PC-9 (cell line): Measurements from ENCODE around the gene HMX1. TPM values are rescaled to one million over a fixed set of nuclear protein-coding genes. Genes with fewer than 3 reads are reported as not detected.

Experiments
- Bru-seq: library from RNA; stranded (reverse); fragments of 400-500 nt; gene quantifications from one replicate; lab custom pipeline; 2021; lab: Mats Ljungman, UMichigan
- BruChase-seq, 2 experiments: library from RNA; stranded (reverse); fragments of 400-500 nt; gene quantifications; one replicate each; lab custom pipeline; 2021; lab: Mats Ljungman, UMichigan
- BruUV-seq: library from RNA; stranded (reverse); fragments of 400-500 nt; replicated peaks from 2 replicates; lab custom pipeline; 2021; lab: Mats Ljungman, UMichigan
- CTCF ChIA-PET: fragments of 300-600 bp; sonication (Branson Sonifier 250); formaldehyde crosslinking; loops from one replicate; lab custom pipeline; 2022; ENCODE audit warnings: antibody characterized with exemption; lab: Charles Lee
- POLR2A ChIA-PET: fragments of 300-600 bp; sonication (Branson Sonifier 250); formaldehyde crosslinking; loops from one replicate; lab custom pipeline; 2022; ENCODE audit warnings: antibody characterized with exemption; ENCODE audit not compliant: unreplicated experiment; lab: Charles Lee
- DNase-seq, 2 experiments: peaks; one replicate each; pipeline versions ENCODE4 v3.0.0 to v3.0.0-alpha.2; 2015 to 2022; ENCODE audit warnings: mixed read lengths in 1 of 2
- H2AFZ ChIP-seq: fragments of 200-600 bp; sonication (generic); 2 replicates; pipeline ENCODE4 v1.8.1; 2017; ENCODE audit warnings: antibody characterized with exemption
- H3F3A ChIP-seq: fragments of 200-600 bp; sonication (generic); 2 replicates; pipeline ENCODE4 v1.8.1; 2017; ENCODE audit warnings: antibody characterized with exemption, mild to moderate bottlenecking, low read depth; ENCODE audit not compliant: insufficient read depth
- H3K27ac ChIP-seq: fragments of 200-600 bp; sonication (generic); 2 replicates; pipeline ENCODE4 v1.6.1; 2016; ENCODE audit warnings: mixed run types
- H3K27me3 ChIP-seq: fragments of 200-600 bp; sonication (generic); 2 replicates; pipeline ENCODE4 v1.6.1; 2016; ENCODE audit warnings: low read depth, mixed run types; ENCODE audit not compliant: insufficient read depth
- H3K36me3 ChIP-seq: fragments of 200-600 bp; sonication (generic); 2 replicates; pipeline ENCODE4 v1.6.1; 2016; ENCODE audit warnings: low read depth, mixed run types
- H3K4me1 ChIP-seq: fragments of 200-600 bp; sonication (generic); replicated peaks from 2 replicates; pipeline ENCODE4 v1.6.1; 2016; ENCODE audit warnings: mixed run types; ENCODE audit not compliant: insufficient read depth
- H3K4me2 ChIP-seq: fragments of 200-600 bp; sonication (generic); 2 replicates; pipeline ENCODE4 v1.6.1; 2017; ENCODE audit warnings: mixed run types
- H3K4me3 ChIP-seq: fragments of 200-600 bp; sonication (generic); 2 replicates; pipeline ENCODE4 v1.6.1; 2016; ENCODE audit warnings: mixed run types
- H3K79me2 ChIP-seq: fragments of 200-600 bp; sonication (generic); 2 replicates; pipeline ENCODE4 v1.6.1; 2017; ENCODE audit warnings: low read depth, mixed run types
- H3K9me2 ChIP-seq: fragments of 200-600 bp; sonication (generic); 2 replicates; pipeline ENCODE4 v1.8.1; 2017; ENCODE audit warnings: mild to moderate bottlenecking; ENCODE audit not compliant: insufficient read depth
- H3K9me3 ChIP-seq: fragments of 200-600 bp; sonication (generic); 2 replicates; pipeline ENCODE4 v1.8.1; 2016; ENCODE audit warnings: low read depth; ENCODE audit not compliant: insufficient read depth
- H4K20me1 ChIP-seq: fragments of 200-600 bp; sonication (generic); 2 replicates; pipeline ENCODE4 v1.8.1; 2017; ENCODE audit not compliant: insufficient read depth
- CTCF ChIP-seq: fragments of 200-600 bp; sonication (generic); conservative IDR thresholded peaks from 2 replicates; pipeline ENCODE4 v1.6.1; 2017; ENCODE audit warnings: mixed run types, antibody characterized with exemption, mild to moderate bottlenecking, moderate library complexity
- EZH2 ChIP-seq: fragments of 200-600 bp; sonication (generic); IDR thresholded peaks from 2 replicates; pipeline ENCODE4 v1.8.0; 2017; ENCODE audit warnings: antibody characterized with exemption, low read depth
- intact Hi-C: fragments of 100-400 bp; cut with micrococcal nuclease; formaldehyde crosslinking; loops from one replicate; pipeline ENCODE4 v1.10.0; 2022; ENCODE audit not compliant: unreplicated experiment
- long read RNA-seq: library from polyadenylated mRNA; stranded (forward); transcript quantifications from one replicate; pipeline ENCODE4 v2.0.0, GENCODE V29; 2022
- total RNA-seq: library from RNA; stranded (reverse); gene quantifications from 2 replicates; pipeline ENCODE4 v1.2.3, GENCODE V29; 2021

Gene HMX1
- total RNA-seq (not detected in 2 replicates), Bru-seq, nascent RNA (not detected), BruChase-seq, experiment 1, labeled RNA remaining after a 2-hour chase (percentile 3 among the genes with signal in this experiment), BruChase-seq, experiment 2, labeled RNA remaining after a 6-hour chase (not detected)
- long read RNA-seq: 0 reads

DNA sequence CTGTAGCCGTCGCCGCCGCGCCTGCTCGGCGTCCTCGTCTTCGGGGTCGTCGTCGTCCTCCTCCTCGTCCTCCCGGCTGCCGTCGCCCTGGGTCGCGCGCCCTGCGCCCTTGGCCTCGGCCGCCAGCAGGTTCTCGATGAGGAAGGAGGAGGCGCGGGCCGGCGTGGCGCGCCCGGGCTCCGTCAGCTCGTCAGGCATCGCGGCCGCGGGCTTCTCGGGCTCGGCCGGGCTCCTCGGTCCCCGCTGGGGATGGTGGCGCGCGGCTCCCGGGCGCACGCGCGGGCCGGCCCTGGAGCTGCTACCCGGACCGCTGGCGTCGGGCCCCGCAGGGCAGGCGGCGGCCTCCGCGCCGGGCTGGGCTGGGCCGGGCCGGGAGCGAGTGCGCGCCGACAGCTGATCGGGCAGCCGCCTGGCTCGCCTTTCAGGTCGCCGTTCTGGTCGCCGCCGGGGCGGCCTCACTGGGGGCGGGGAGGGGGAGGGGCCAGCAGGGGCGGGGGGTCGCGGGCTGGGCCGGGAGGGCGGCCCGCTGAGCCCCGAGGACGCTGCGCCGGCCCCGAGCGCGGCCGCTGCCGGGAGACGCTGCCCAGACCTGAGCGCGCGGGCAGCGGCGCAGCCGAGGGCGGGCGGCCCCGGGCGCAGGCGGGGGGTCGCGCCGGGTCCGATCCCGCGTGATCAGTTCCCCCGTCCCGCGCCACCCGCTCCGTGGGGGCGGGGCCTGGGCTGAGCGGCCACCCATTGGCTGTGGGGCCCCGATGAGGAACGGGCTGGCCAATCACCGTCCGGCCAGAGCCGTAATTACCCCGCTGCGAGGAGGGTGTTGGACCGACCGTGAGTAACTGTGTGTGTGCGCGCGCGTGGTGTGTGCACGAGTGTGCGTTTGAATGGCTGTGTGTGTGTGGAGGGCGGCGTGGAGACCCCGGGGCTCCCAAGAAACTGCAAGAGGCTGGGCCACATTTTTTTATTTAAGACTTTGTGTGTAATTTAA lies at the start of gene HMX1:
HMX1 (minus strand) TSS at position 423 of the 985 bp plus-strand sequence; CDS start at position 198, 225 bp downstream.
- Histone ChIP-seq H3K79me2 (no peaks in the 10 kb centered on the region), H3K36me3 (no peaks in the 10 kb centered on the region), H3K4me3 (no peak within 1 kb of the TSS), H3K4me2 (no peak within 1 kb of the TSS), H3K4me1 (no peaks in the 10 kb centered on the region), H2AFZ (no peak within 1 kb of the TSS), H3F3A (no peaks in the 10 kb centered on the region), H3K9me3 (no peaks in the 10 kb centered on the region), H3K27me3 (peaks cover 24% of the 10 kb centered on the region; the same call in 1 of the 2 replicates), H4K20me1 (no peaks in the 10 kb centered on the region), H3K27ac (no peak within 1 kb of the TSS), H3K9me2 (no peaks in the 10 kb centered on the region)
- ChIA-PET POLR2A (no interaction called here), CTCF (no interaction called here)
- intact Hi-C loops: no loop called here
- TF ChIP-seq CTCF (no peak), EZH2 (no peak)
- no peak for DNase-seq
- BruUV-seq: no TSS peak

GRCh38 chr4:8920969-8921368 lies 49.3 kb upstream of the HMX1 start:
- BruUV-seq: no TSS peak
- H3K9me3 ChIP-seq: no peaks in the 10 kb centered on the region
- H3K36me3 ChIP-seq: no peaks in the 10 kb centered on the region
- TF ChIP-seq CTCF: no peak
- TF ChIP-seq EZH2: no peak
- H3K4me2 ChIP-seq: no peak overlapping the region
- H3K4me1 ChIP-seq: no peaks in the 10 kb centered on the region
- H4K20me1 ChIP-seq: no peaks in the 10 kb centered on the region
- intact Hi-C loops: no loop called here
- no peak overlapping the region for H3K27ac ChIP-seq
- no peaks in the 10 kb centered on the region for H3K9me2 ChIP-seq
- no peak for DNase-seq
- H3K27me3 ChIP-seq: peaks cover 35% of the 10 kb centered on the region; the same call in 1 of the 2 replicates
- ChIA-PET POLR2A (no interaction called here), CTCF (no interaction called here)
- H3K79me2 ChIP-seq: no peaks in the 10 kb centered on the region
- no peak overlapping the region for H3K4me3 ChIP-seq
- H3F3A ChIP-seq: no peaks in the 10 kb centered on the region
- no peak overlapping the region for H2AFZ ChIP-seq

- Histone ChIP-seq H3K4me3 (no peak overlapping the region), H3K27me3 (peaks cover 40% of the 10 kb centered on the region; the same call in 1 of the 2 replicates), H3K79me2 (no peaks in the 10 kb centered on the region), H3K27ac (no peak overlapping the region), H3K4me1 (no peaks in the 10 kb centered on the region), H4K20me1 (no peaks in the 10 kb centered on the region), H3K4me2 (no peak overlapping the region), H3K9me2 (no peaks in the 10 kb centered on the region), H3K9me3 (no peaks in the 10 kb centered on the region), H2AFZ (no peak overlapping the region), H3K36me3 (no peaks in the 10 kb centered on the region), H3F3A (no peaks in the 10 kb centered on the region)
- POLR2A ChIA-PET: no interaction called here
- no peak for DNase-seq
- intact Hi-C loops: no loop called here
- CTCF ChIA-PET: no interaction called here
- no peak for TF ChIP-seq EZH2
- no peak for TF ChIP-seq CTCF
- BruUV-seq: no TSS peak
Observed at GRCh38 chr4:8920289-8920965, 48.8 kb upstream of the HMX1 start.
